Measurements from ENCODE around the gene TTC7B.

TTC7B gene

GRCh38 chr14:90778571-90779255, 37.5 kb downstream of the TTC7B start:
- DNase-seq (ENCODE audit: low read depth): no peak
- TF ChIP-seq MYC (IDR thresholded peaks at IDR 0.05; ENCODE audit: low read depth, low read length): no peak
- no peak for TF ChIP-seq MAX (IDR thresholded peaks at IDR 0.05; ENCODE audit: low read depth, low read length)
- no peak for TF ChIP-seq CTCF (IDR thresholded peaks at IDR 0.05; ENCODE audit: low read depth, low read length)
- no peak for TF ChIP-seq POLR2A (IDR thresholded peaks at IDR 0.05; ENCODE audit: extremely low read depth, insufficient read length)
- no peak overlapping the region for H3K4me3 ChIP-seq (ENCODE audit: low read depth, low read length)

GRCh38 chr14:90777830-90778485, 38.3 kb downstream of the TTC7B start:
- TF ChIP-seq MYC (IDR thresholded peaks at IDR 0.05; ENCODE audit: low read depth, low read length) (no peak), CTCF (IDR thresholded peaks at IDR 0.05; ENCODE audit: low read depth, low read length) (no peak), MAX (IDR thresholded peaks at IDR 0.05; ENCODE audit: low read depth, low read length) (no peak), POLR2A (IDR thresholded peaks at IDR 0.05; ENCODE audit: extremely low read depth, insufficient read length) (no peak)
- H3K4me3 ChIP-seq (ENCODE audit: low read depth, low read length): no peak overlapping the region
- peak; percentile 21 for DNase-seq (ENCODE audit: low read depth)

- no peak for DNase-seq (ENCODE audit: low read depth)
- no peak overlapping the region for H3K4me3 ChIP-seq (ENCODE audit: low read depth, low read length)
- TF ChIP-seq CTCF (IDR thresholded peaks at IDR 0.05; ENCODE audit: low read depth, low read length) (no peak), MYC (IDR thresholded peaks at IDR 0.05; ENCODE audit: low read depth, low read length) (no peak), POLR2A (IDR thresholded peaks at IDR 0.05; ENCODE audit: extremely low read depth, insufficient read length) (no peak), MAX (IDR thresholded peaks at IDR 0.05; ENCODE audit: low read depth, low read length) (no peak)
Measured at GRCh38 chr14:90777358-90777757, 38.9 kb downstream of the TTC7B start.

GRCh38 chr14:90775441-90775840, 40.8 kb downstream of the TTC7B start:
- H3K4me3 ChIP-seq (ENCODE audit: low read depth, low read length): no peak overlapping the region
- DNase-seq (ENCODE audit: low read depth): no peak
- no peak for TF ChIP-seq MAX (IDR thresholded peaks at IDR 0.05; ENCODE audit: low read depth, low read length)
- no peak for TF ChIP-seq MYC (IDR thresholded peaks at IDR 0.05; ENCODE audit: low read depth, low read length)
- no peak for TF ChIP-seq CTCF (IDR thresholded peaks at IDR 0.05; ENCODE audit: low read depth, low read length)
- no peak for TF ChIP-seq POLR2A (IDR thresholded peaks at IDR 0.05; ENCODE audit: extremely low read depth, insufficient read length)

GRCh38 chr14:90774316-90774715, 41.9 kb downstream of the TTC7B start:
- H3K4me3 ChIP-seq (ENCODE audit: low read depth, low read length): no peak overlapping the region
- TF ChIP-seq MAX (IDR thresholded peaks at IDR 0.05; ENCODE audit: low read depth, low read length): no peak
- TF ChIP-seq POLR2A (IDR thresholded peaks at IDR 0.05; ENCODE audit: extremely low read depth, insufficient read length): no peak
- TF ChIP-seq CTCF (IDR thresholded peaks at IDR 0.05; ENCODE audit: low read depth, low read length): no peak
- no peak for TF ChIP-seq MYC (IDR thresholded peaks at IDR 0.05; ENCODE audit: low read depth, low read length)
- no peak for DNase-seq (ENCODE audit: low read depth)

Data from NB4 (cell line).